ENCODE data around the gene GPC5.

- no peak for TF ChIP-seq POLR2A (IDR thresholded peaks at IDR 0.05)
- no peak for TF ChIP-seq CTCF (IDR thresholded peaks at IDR 0.05 in 4 of 5, conservative IDR thresholded peaks at IDR 0.05 in 1 of 5)
These were observed 25.5 kb upstream of the GPC5 start for GRCh38 chr13:91372911-91373310.

Measured in gastrocnemius medialis (tissue), 4 donors.